HepG2 (cell line): ENCODE data around the gene FRK.

ENCODE experiments used
- ATF3 ChIP-seq: sonication (generic); formaldehyde crosslinking; IDR thresholded peaks from 2 replicates; pipeline ENCODE4 v1.4.0; 2020; ENCODE audit warnings: missing genetic modification reagents
- CTCF ChIP-seq: sonication (generic); formaldehyde crosslinking; IDR thresholded peaks from 2 replicates; pipeline ENCODE4 v1.5.0; 2020; ENCODE audit warnings: mild to moderate bottlenecking, missing genetic modification reagents, moderate library complexity
- HDAC6 ChIP-seq: fragments of 200-600 bp; sonication (generic); IDR thresholded peaks from 2 replicates; pipeline ENCODE4 v1.7.0; 2017; ENCODE audit warnings: mild to moderate bottlenecking, antibody characterized with exemption, low read length, low read depth
- POLR2AphosphoS2 ChIP-seq: IDR thresholded peaks from 2 replicates; pipeline ENCODE4 v1.6.1; 2011; ENCODE audit warnings: low read depth, low read length, improper control_type of control experiment
- ZBTB10 ChIP-seq: sonication (generic); formaldehyde crosslinking; IDR thresholded peaks from 2 replicates; pipeline ENCODE4 v1.4.0; 2020; ENCODE audit warnings: missing genetic modification reagents, borderline replicate concordance
- ZSCAN20 ChIP-seq: sonication (generic); formaldehyde crosslinking; IDR thresholded peaks from 2 replicates; pipeline ENCODE4 v1.4.0; 2020; ENCODE audit warnings: missing genetic modification reagents, mild to moderate bottlenecking, borderline replicate concordance

GRCh38 chr6:116083052-116083451 is 22.4 kb upstream of the FRK start:
- TF ChIP-seq POLR2AphosphoS2, result no peak
- no peak for TF ChIP-seq ZBTB10 (CRISPR knock-in tag)
- no peak for TF ChIP-seq HDAC6
- TF ChIP-seq ATF3, result no peak
- TF ChIP-seq ZSCAN20 (CRISPR knock-in tag), result no peak
- TF ChIP-seq CTCF (CRISPR knock-in tag), result no peak
